Measurements from ENCODE around the gene IFNAR2. TPM values are rescaled to one million over a fixed set of nuclear protein-coding genes. Genes with fewer than 3 reads are reported as not detected.
A peak's percentile ranks its signal among the peaks of the same experiment; 100 is the strongest.
"Not testable (repeated sequence)": the region's sequence is repeated elsewhere in the genome, so short reads cannot be mapped to it uniquely, and the experiment has no call there.

The IFNAR2 gene
- polyA plus RNA-seq, 1 donor from 2014 or later = 57.2 TPM

DNA sequence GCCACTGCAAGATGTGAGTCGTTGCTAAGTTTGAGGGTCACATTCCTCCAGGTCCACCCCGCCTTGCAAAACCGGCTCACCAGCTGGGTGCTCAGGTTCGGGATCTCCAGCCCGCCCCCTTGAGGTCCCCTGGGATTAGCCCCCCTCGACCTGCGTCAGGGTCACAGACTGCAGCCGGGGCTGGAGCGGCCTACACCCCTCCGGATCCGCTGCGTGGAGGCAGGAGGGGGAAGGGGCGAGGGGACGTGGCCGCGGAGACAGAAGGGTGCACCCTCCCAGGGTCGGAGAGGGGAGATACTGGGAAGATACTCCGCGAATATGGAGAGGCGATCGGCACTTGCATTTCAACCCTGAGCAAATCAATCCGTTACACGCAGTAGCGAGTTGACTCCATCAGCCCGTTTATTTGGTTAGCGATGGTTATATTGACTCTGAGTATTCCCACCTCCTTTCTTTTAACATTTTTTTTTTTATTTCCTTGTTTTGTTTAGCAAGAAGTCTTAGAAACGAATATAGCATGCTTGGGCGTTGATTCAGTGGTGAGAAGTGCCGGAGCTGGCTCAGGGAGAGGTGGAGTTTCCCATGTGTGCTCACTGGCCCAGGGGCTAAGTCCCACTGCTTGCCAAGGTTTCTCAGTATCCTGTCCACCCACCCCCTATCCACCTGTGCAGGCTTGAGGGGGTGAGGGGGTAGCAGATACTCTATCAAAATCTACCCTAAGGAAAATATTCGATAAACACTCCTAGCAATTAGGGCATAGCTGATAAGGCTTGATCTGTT is 997 bp downstream of the IFNAR2 start:
- Mint-ChIP-seq H3K4me1 (peaks cover 33 to 39% (median 33%) of the 10 kb centered on the region in 3 donors), H3K9me3 (no peaks in the 10 kb centered on the region), H3K27ac (peak overlapping the region; percentile 71 to 97 (median 89)), H3K4me3 (peak overlapping the region; percentile 90 to 98 (median 94)), H3K27me3 (peaks cover 3% of the 10 kb centered on the region), H3K36me3 (peaks cover 9% of the 10 kb centered on the region)

- Mint-ChIP-seq H3K27me3 (peaks cover 3% of the 10 kb centered on the region), H3K27ac (peak overlapping the region in 2 of 3 donors; percentile 71 to 97), H3K4me1 (peaks cover 35 to 39% (median 37%) of the 10 kb centered on the region in 3 donors), H3K9me3 (no peaks in the 10 kb centered on the region), H3K4me3 (peak overlapping the region; percentile 90 to 98 (median 94)), H3K36me3 (peaks cover 9% of the 10 kb centered on the region)
Measured at GRCh38 chr21:33231526-33231925, 1.8 kb downstream of the IFNAR2 start.

GRCh38 chr21:33232291-33233034 is 2.7 kb downstream of the IFNAR2 start:
- peaks cover 9% of the 10 kb centered on the region for H3K36me3 Mint-ChIP-seq

GRCh38 chr21:33234635-33235520 is 5.1 kb downstream of the IFNAR2 start:
- Mint-ChIP-seq H3K36me3 (peaks cover 9% of the 10 kb centered on the region), H3K4me3 (peak overlapping the region in 2 of 4 donors; percentile 24 to 38), H3K27ac (peak overlapping the region in 1 of 3 donors; percentile 47)

More at GRCh38 chr21:33232291-33233034, 2.7 kb downstream of the IFNAR2 start:
- Mint-ChIP-seq H3K27ac (peak overlapping the region; percentile 44 to 89 (median 71)), H3K9me3 (no peaks in the 10 kb centered on the region), H3K4me1 (peaks cover 41 to 45% (median 45%) of the 10 kb centered on the region in 3 donors), H3K4me3 (peak overlapping the region; percentile 90 to 98 (median 94)), H3K27me3 (peaks cover 1% of the 10 kb centered on the region)

GRCh38 chr21:33236013-33236686 is 6.4 kb downstream of the IFNAR2 start:
- peaks cover 1% of the 10 kb centered on the region for H3K27me3 Mint-ChIP-seq
- peaks cover 9% of the 10 kb centered on the region for H3K36me3 Mint-ChIP-seq
- peaks cover 60 to 67% (median 66%) of the 10 kb centered on the region in 3 donors for H3K4me1 Mint-ChIP-seq
- H3K4me3 Mint-ChIP-seq = peak overlapping the region in 2 of 4 donors; percentile 9 to 50
- H3K9me3 Mint-ChIP-seq = no peaks in the 10 kb centered on the region
- peak overlapping the region in 2 of 3 donors; percentile 17 to 59 for H3K27ac Mint-ChIP-seq

More at GRCh38 chr21:33234635-33235520, 5.1 kb downstream of the IFNAR2 start:
- Mint-ChIP-seq H3K4me1 (peaks cover 55 to 62% (median 60%) of the 10 kb centered on the region in 3 donors), H3K27me3 (peaks cover 1% of the 10 kb centered on the region), H3K9me3 (no peaks in the 10 kb centered on the region)

DNA sequence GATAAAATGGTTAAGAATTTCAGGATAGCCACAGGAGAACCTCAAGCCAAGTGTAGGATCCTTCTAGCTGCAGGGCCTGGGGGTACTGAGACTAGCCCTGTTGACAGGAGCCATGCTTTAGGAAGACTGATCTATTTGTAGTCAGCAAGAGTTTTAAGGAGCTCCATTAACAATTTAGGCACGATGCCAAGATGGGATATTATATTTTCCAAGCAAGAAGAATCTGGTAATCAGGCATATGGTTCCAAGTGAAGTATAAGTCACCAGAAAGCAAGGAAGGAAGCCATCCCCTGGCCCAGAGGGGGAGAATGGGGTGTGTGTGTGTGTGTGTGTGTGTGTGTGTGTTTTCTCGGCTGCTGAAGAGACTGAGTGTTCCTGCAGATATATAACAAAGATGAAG is 7.0 kb downstream of the IFNAR2 start:
- H3K4me1 Mint-ChIP-seq = peaks cover 57 to 68% (median 64%) of the 10 kb centered on the region in 3 donors
- no peaks in the 10 kb centered on the region for H3K9me3 Mint-ChIP-seq
- peak overlapping the region in 1 of 3 donors; percentile 59 for H3K27ac Mint-ChIP-seq
- peak overlapping the region in 1 of 4 donors; percentile 9 for H3K4me3 Mint-ChIP-seq
- H3K27me3 Mint-ChIP-seq = peaks cover 1% of the 10 kb centered on the region
- peaks cover 9% of the 10 kb centered on the region for H3K36me3 Mint-ChIP-seq

DNA sequence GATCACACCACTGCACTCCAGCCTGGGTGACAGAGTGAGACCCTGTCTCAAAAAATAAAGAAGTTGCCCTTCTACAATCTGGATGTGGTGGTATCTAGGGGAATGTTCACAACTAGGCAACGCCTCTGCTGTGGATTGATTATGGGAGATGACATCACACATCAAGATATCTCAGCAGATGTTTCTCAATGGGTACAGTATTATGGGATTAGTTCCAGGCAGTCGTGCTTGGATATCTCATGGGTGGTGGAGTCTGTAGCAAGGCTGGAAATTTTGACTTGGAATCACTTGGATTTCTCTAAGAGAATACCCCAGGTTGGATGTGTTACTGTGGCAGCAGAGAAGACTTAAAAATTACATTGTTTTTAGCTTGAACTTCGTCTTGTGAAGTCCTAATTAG is 7.7 kb downstream of the IFNAR2 start:
- peaks cover 1% of the 10 kb centered on the region for H3K27me3 Mint-ChIP-seq
- H3K36me3 Mint-ChIP-seq = peaks cover 12% of the 10 kb centered on the region
- peak overlapping the region in 3 of 4 donors; percentile 17 to 49 (median 39) for H3K4me3 Mint-ChIP-seq
- peak overlapping the region in 2 of 3 donors; percentile 34 to 96 for H3K27ac Mint-ChIP-seq
- no peaks in the 10 kb centered on the region for H3K9me3 Mint-ChIP-seq
- H3K4me1 Mint-ChIP-seq = peaks cover 56 to 66% (median 58%) of the 10 kb centered on the region in 3 donors

- no peaks in the 10 kb centered on the region for H3K27me3 Mint-ChIP-seq
- H3K36me3 Mint-ChIP-seq = peaks cover 8% of the 10 kb centered on the region
- H3K4me3 Mint-ChIP-seq = peak overlapping the region; percentile 23 to 74 (median 58)
- H3K27ac Mint-ChIP-seq = peak overlapping the region; percentile 34 to 96 (median 96)
- peaks cover 49 to 59% (median 51%) of the 10 kb centered on the region in 3 donors for H3K4me1 Mint-ChIP-seq
- no peaks in the 10 kb centered on the region for H3K9me3 Mint-ChIP-seq
Measured at GRCh38 chr21:33238146-33238545, 8.4 kb downstream of the IFNAR2 start.

GRCh38 chr21:33238565-33239255 is 9.0 kb downstream of the IFNAR2 start:
- peak overlapping the region; percentile 34 to 96 (median 96) for H3K27ac Mint-ChIP-seq
- H3K36me3 Mint-ChIP-seq = peaks cover 8% of the 10 kb centered on the region
- H3K4me1 Mint-ChIP-seq = peaks cover 47 to 60% (median 49%) of the 10 kb centered on the region in 3 donors
- H3K9me3 Mint-ChIP-seq = no peaks in the 10 kb centered on the region
- no peaks in the 10 kb centered on the region for H3K27me3 Mint-ChIP-seq
- peak overlapping the region; percentile 23 to 74 (median 58) for H3K4me3 Mint-ChIP-seq

- Mint-ChIP-seq H3K4me1 (peaks cover 42 to 56% (median 52%) of the 10 kb centered on the region in 3 donors), H3K27ac (peak overlapping the region; percentile 51 to 90 (median 60)), H3K4me3 (peak overlapping the region in 3 of 4 donors; percentile 50 to 74 (median 68))
- H3K9me3 Mint-ChIP-seq, H3K36me3 Mint-ChIP-seq, H3K27me3 Mint-ChIP-seq: not testable (repeated sequence)
Measured at GRCh38 chr21:33239559-33240127, 9.9 kb downstream of the IFNAR2 start.

- peaks cover 40 to 56% (median 56%) of the 10 kb centered on the region in 3 donors for H3K4me1 Mint-ChIP-seq
- H3K27ac Mint-ChIP-seq = peak overlapping the region; percentile 5 to 60 (median 51)
- H3K27me3 Mint-ChIP-seq = no peaks in the 10 kb centered on the region
- H3K9me3 Mint-ChIP-seq = no peaks in the 10 kb centered on the region
- peak overlapping the region in 2 of 4 donors; percentile 13 to 50 for H3K4me3 Mint-ChIP-seq
- peaks cover 3% of the 10 kb centered on the region for H3K36me3 Mint-ChIP-seq
Measured at GRCh38 chr21:33240404-33240803, 10.7 kb downstream of the IFNAR2 start.

GRCh38 chr21:33241846-33242245 is 12.1 kb downstream of the IFNAR2 start:
- Mint-ChIP-seq H3K27ac (peak overlapping the region in 1 of 3 donors; percentile 59), H3K27me3 (no peaks in the 10 kb centered on the region), H3K4me1 (peaks cover 32 to 53% (median 46%) of the 10 kb centered on the region in 3 donors), H3K36me3 (peaks cover 3% of the 10 kb centered on the region), H3K9me3 (no peaks in the 10 kb centered on the region), H3K4me3 (no peak overlapping the region)

DNA sequence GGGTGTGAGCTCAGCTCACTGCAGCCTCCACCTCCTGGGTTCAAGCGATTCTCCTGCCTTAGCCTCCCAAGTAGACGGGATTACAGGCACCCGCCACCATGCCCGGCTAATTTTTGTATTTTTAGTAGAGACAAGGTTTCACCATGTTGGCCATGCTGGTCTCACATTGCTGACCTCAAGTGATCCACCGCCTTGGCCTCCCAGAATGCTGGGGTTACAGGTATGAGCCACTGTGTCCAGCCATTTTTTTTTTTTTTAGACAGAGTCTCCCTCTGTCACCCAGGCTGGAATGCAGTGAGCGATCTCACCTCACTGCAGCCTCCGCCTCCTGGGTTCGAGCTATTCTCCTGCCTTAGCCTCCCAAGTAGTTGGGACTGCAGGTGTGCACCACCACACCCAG is 13.1 kb downstream of the IFNAR2 start:
- H3K9me3 Mint-ChIP-seq, H3K36me3 Mint-ChIP-seq, H3K27me3 Mint-ChIP-seq, H3K27ac Mint-ChIP-seq, H3K4me3 Mint-ChIP-seq: not testable (repeated sequence)
- peaks cover 24 to 49% (median 39%) of the 10 kb centered on the region in 3 donors for H3K4me1 Mint-ChIP-seq
